ENCODE results near the gene DOK5. TPM values are rescaled to one million over a fixed set of nuclear protein-coding genes. Genes with fewer than 3 reads are reported as not detected.

DOK5 gene
- total and polyA plus RNA-seq, 4 donors, result 0.37 to 3.1 (median 0.46) TPM

DNA sequence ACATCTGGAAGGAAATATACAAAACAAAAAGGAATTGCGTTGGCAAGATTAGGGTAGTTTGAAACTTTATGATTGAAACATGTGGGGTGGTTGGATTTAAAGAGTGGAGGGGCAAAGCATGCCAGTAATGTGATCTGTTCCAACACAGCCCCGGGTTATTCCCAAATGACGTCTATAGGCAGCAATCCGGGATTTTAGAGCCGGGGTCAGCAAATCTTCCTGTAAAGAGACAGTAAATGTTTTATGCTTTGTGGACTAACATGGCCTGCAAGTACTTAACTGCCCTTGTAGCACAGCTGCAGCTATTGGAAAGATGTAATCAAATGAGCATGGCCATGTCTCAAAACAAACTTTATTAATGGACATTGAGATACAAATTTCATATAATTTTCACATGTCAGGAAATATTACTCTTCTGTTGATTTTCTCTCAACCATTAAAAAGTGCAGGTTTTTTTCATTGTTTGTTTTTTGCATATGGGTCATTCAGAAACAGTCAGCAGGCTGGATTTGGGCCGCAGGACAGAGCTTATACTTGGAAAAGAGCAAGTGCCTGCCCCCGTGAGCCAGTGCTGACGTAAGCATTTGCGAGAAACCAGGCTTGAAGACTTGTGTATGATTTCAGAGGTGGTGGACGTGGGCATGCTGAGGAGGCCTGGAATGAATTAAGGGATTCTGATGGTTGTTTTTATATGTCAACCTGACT, 136.5 kb downstream of the DOK5 start:
- Histone ChIP-seq H3K27ac (ENCODE audit: low read depth in 1 of 2, low read length in 1 of 2) (no peak overlapping the region), H3K4me1 (ENCODE audit: control insufficient read depth in 5 of 5, insufficient read depth in 5 of 5, low read length in 5 of 5) (peaks cover 0 to 4% (median 0%) of the 10 kb centered on the region in 5 donors), H3K9me3 (ENCODE audit: control insufficient read depth in 4 of 4, insufficient read depth in 3 of 4, low read length in 3 of 4) (no peaks in the 10 kb centered on the region), H3K4me3 (no peak overlapping the region), H3K9ac (ENCODE audit: insufficient read depth in 1 of 2, low read length in 2 of 2) (no peak overlapping the region), H3K36me3 (ENCODE audit: control insufficient read depth in 4 of 4, insufficient read depth in 4 of 4, low read length in 4 of 4) (no peaks in the 10 kb centered on the region), H3K27me3 (ENCODE audit: control insufficient read depth in 3 of 3, insufficient read depth in 3 of 3, low read length in 2 of 3) (no peaks in the 10 kb centered on the region)
- TF ChIP-seq, protein P1, sequence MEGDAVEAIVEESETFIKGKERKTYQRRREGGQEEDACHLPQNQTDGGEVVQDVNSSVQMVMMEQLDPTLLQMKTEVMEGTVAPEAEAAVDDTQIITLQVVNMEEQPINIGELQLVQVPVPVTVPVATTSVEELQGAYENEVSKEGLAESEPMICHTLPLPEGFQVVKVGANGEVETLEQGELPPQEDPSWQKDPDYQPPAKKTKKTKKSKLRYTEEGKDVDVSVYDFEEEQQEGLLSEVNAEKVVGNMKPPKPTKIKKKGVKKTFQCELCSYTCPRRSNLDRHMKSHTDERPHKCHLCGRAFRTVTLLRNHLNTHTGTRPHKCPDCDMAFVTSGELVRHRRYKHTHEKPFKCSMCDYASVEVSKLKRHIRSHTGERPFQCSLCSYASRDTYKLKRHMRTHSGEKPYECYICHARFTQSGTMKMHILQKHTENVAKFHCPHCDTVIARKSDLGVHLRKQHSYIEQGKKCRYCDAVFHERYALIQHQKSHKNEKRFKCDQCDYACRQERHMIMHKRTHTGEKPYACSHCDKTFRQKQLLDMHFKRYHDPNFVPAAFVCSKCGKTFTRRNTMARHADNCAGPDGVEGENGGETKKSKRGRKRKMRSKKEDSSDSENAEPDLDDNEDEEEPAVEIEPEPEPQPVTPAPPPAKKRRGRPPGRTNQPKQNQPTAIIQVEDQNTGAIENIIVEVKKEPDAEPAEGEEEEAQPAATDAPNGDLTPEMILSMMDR (IDR thresholded peaks at IDR 0.05; ENCODE audit: control extremely low read depth, extremely low read depth), result no peak
- 82 to 86% methylated on average over 10 of the region's 10 CpGs for WGBS, 2 donors
- DNase-seq, result peak in 2 of 3 donors; percentile 13 to 29
- no peak for ATAC-seq (ENCODE audit: insufficient read depth, low FRiP score)

DNA sequence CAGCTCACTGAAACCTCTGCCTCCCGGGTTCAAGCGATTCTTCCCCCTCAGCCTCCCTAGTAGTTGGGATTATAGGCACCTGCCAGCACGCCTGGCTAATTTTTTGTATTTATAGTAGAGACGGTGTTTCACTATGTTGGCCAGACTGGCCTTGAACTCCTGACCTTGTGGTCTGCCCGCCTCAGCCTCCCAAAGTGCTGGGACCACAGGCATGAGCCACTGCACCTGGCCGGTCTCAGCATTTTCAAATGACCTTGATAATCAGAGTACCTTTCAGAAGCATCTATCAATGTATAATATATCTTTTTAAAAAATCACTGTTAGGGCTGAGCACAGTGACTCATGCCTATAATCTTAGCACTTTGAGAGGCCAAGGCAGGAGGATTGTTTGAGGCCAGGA, 143.0 kb downstream of the DOK5 start:
- Histone ChIP-seq H3K27ac (ENCODE audit: low read depth in 1 of 2, low read length in 1 of 2) (no peak overlapping the region), H3K4me3 (no peak overlapping the region), H3K9ac (ENCODE audit: insufficient read depth in 1 of 2, low read length in 2 of 2) (no peak overlapping the region), H3K27me3 (ENCODE audit: control insufficient read depth in 3 of 3, insufficient read depth in 3 of 3, low read length in 2 of 3) (no peaks in the 10 kb centered on the region), H3K9me3 (ENCODE audit: control insufficient read depth in 4 of 4, insufficient read depth in 3 of 4, low read length in 3 of 4) (no peaks in the 10 kb centered on the region), H3K36me3 (ENCODE audit: control insufficient read depth in 4 of 4, insufficient read depth in 4 of 4, low read length in 4 of 4) (peaks cover 0 to 2% (median 0%) of the 10 kb centered on the region in 4 donors), H3K4me1 (ENCODE audit: control insufficient read depth in 5 of 5, insufficient read depth in 5 of 5, low read length in 5 of 5) (peaks cover 0 to 9% (median 0%) of the 10 kb centered on the region in 5 donors)
- DNase-seq (no peak), ATAC-seq (ENCODE audit: insufficient read depth, low FRiP score) (no peak)
- TF ChIP-seq, protein P1 (IDR thresholded peaks at IDR 0.05; ENCODE audit: control extremely low read depth, extremely low read depth), result no peak
- 85 to 91% methylated on average over 6 of the region's 6 CpGs for WGBS, 2 donors

DNA sequence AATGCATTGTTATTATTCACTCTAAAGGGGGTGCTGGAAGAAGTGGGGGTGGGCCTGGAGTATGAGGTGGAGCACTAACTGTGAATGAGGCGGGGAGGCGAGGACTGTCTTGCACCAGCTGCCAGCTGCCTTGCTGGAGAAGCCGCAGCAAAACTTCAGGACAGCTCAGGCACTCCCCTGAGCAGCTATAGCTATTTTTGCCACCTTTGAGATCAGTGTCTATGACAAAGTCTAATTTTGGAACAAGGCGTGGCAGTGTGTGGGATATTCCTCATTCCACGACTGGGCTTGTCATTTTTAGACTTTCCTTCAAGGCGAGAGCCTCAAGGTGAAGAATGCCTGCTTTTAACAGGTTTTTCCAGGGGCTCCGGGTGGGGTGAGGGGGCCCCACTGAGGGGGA, 143.8 kb downstream of the DOK5 start:
- H3K27ac ChIP-seq (ENCODE audit: low read depth in 1 of 2, low read length in 1 of 2), result no peak overlapping the region
- TF ChIP-seq, protein P1 (IDR thresholded peaks at IDR 0.05; ENCODE audit: control extremely low read depth, extremely low read depth), result no peak
- no peak overlapping the region for H3K9ac ChIP-seq (ENCODE audit: insufficient read depth in 1 of 2, low read length in 2 of 2)

More for the DNA sequence above, 143.8 kb downstream of the DOK5 start:
- no peak for ATAC-seq (ENCODE audit: insufficient read depth, low FRiP score)
- whole genome bisulfite sequencing, 2 donors, result 54 to 74% methylated on average over 7 of the region's 7 CpGs
- H3K4me1 ChIP-seq (ENCODE audit: control insufficient read depth in 5 of 5, insufficient read depth in 5 of 5, low read length in 5 of 5), result peaks cover 0 to 13% (median 5%) of the 10 kb centered on the region in 5 donors
- H3K4me3 ChIP-seq, result no peak overlapping the region
- H3K36me3 ChIP-seq (ENCODE audit: control insufficient read depth in 4 of 4, insufficient read depth in 4 of 4, low read length in 4 of 4), result peaks cover 0 to 2% (median 0%) of the 10 kb centered on the region in 4 donors
- no peak for DNase-seq
- H3K9me3 ChIP-seq (ENCODE audit: control insufficient read depth in 4 of 4, insufficient read depth in 3 of 4, low read length in 3 of 4), result no peaks in the 10 kb centered on the region
- no peaks in the 10 kb centered on the region for H3K27me3 ChIP-seq (ENCODE audit: control insufficient read depth in 3 of 3, insufficient read depth in 3 of 3, low read length in 2 of 3)
